MM.1S (cell line): ENCODE data around the gene ACER1.

Source experiments
- CTCF ChIP-seq: fragments of 300-600 bp; sonication (generic); IDR thresholded peaks from 2 replicates; pipeline ENCODE4 v1.5.1; 2016; ENCODE audit warnings: antibody characterized with exemption, low read length, mixed read lengths
- EZH2phosphoT487 ChIP-seq: fragments of 300-600 bp; sonication (generic); IDR thresholded peaks from 2 replicates; pipeline ENCODE4 v1.6.1; 2018; ENCODE audit warnings: antibody characterized with exemption, low read length

DNA sequence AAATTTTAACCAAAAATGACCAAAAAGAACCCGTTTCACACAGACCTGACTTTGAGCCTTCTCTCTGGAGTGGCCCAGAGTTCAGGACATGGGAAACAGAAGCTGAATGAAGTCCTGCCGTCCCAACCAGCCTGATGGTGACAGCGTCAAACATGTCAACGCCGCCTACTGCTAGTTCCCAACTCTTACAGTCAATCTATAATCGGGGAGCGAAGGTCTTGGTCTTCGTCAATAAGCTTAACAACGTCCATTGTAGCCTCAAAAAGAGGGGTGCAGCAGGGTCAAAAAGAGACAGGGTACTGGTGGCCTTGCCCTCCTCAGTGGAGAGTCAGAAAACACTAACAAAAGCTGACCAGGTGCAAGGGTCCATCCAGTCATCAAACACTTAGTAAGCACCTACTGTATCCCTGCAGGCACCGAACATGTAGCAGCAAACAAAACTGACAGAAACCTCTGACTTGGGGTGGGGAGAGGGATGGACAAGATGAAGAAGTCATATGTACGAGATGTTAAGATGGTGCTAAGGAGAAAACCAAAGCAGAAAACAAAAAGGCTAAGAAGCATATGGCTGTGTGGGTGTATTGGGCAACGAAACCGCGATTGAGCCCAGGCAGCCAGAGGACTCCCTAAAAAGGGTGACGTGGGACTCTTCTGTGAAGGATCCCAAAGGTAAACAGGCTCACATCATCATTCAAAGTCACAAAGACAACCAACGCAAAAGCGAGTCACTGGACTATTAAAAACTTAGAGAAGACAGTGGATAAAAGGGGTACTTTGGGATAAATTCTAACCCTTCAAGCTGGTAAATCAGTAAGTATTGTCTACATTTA, 65.6 kb downstream of the ACER1 start:
- TF ChIP-seq CTCF (no peak), EZH2phosphoT487 (no peak)
